Ascending aorta (tissue), 2 donors: ENCODE results near the gene C1orf174. TPM values are rescaled to one million over a fixed set of nuclear protein-coding genes. Genes with fewer than 3 reads are reported as not detected.
"Not testable (repeated sequence)": the region's sequence is repeated elsewhere in the genome, so short reads cannot be mapped to it uniquely, and the experiment has no call there.

Experiments
- DNase-seq, 2 donors: peaks; one replicate each; pipeline ENCODE4 v3.0.0-alpha.2; 2019; ENCODE audit warnings: low spot score in 2 of 2
- H3K27ac ChIP-seq, 2 donors: fragments of 200-600 bp; sonication (generic); one replicate each; pipeline ENCODE4 v1.5.1; 2016 to 2017; ENCODE audit warnings: mild to moderate bottlenecking in 1 of 2
- H3K27me3 ChIP-seq: fragments of 200-600 bp; sonication (generic); one replicate; pipeline ENCODE4 v1.5.1; 2017
- H3K36me3 ChIP-seq, 2 donors: fragments of 200-600 bp; sonication (generic); one replicate each; pipeline ENCODE4 v1.5.1; 2016
- H3K4me1 ChIP-seq, 2 donors: fragments of 200-600 bp; sonication (generic); one replicate each; pipeline ENCODE4 v1.5.1; 2016 to 2017; ENCODE audit warnings: mild to moderate bottlenecking in 1 of 2
- H3K4me3 ChIP-seq, 2 donors: fragments of 200-600 bp; sonication (generic); one replicate each; pipeline ENCODE4 v1.5.1; 2016 to 2017; ENCODE audit warnings: mild to moderate bottlenecking in 1 of 2
- H3K9me3 ChIP-seq, 2 donors: fragments of 200-600 bp; sonication (generic); one replicate each; pipeline ENCODE4 v1.5.1; 2016
- CTCF ChIP-seq, 3 experiments: fragments of 200-600 bp in 2 of 3; fragments of 450-650 bp in 1 of 3; sonication (generic) in 2 of 3; IDR thresholded peaks; one replicate each; pipeline ENCODE4 v1.5.1; 2016 to 2019; ENCODE audit warnings: antibody characterized with exemption in 3 of 3, mild to moderate bottlenecking in 1 of 3, moderate library complexity in 1 of 3
- intact Hi-C: fragments of 100-400 bp; cut with DNase I; formaldehyde crosslinking; loops from one replicate; pipeline ENCODE4 v1.15.1; 2023
- total RNA-seq: library from RNA; depleted of rRNA; stranded (reverse); fragments of >200 nt; gene quantifications from one replicate; pipeline ENCODE4 v1.1.0, GENCODE V29; 2016

Gene C1orf174
- total RNA-seq, 1 donor from 2014 or later = 14.9 TPM

GRCh38 chr1:3918966-3919611, 19.0 kb upstream of the C1orf174 start:
- no peaks in the 10 kb centered on the region for H3K36me3 ChIP-seq
- H3K4me1 ChIP-seq = no peaks in the 10 kb centered on the region
- no peak overlapping the region for H3K27ac ChIP-seq
- intact Hi-C loops = no loop called here
- H3K4me3 ChIP-seq = no peak overlapping the region
- TF ChIP-seq CTCF (IDR thresholded peaks at IDR 0.05) = no peak
- no peak for DNase-seq
- H3K9me3 ChIP-seq = no peaks in the 10 kb centered on the region
- H3K27me3 ChIP-seq = no peaks in the 10 kb centered on the region

GRCh38 chr1:3918359-3918758, 18.3 kb upstream of the C1orf174 start:
- H3K27me3 ChIP-seq, H3K4me3 ChIP-seq, H3K27ac ChIP-seq, H3K36me3 ChIP-seq, H3K4me1 ChIP-seq, DNase-seq, intact Hi-C loops, H3K9me3 ChIP-seq: not testable (repeated sequence)

- intact Hi-C loops = no loop called here
- DNase-seq = no peak
- H3K27ac ChIP-seq = no peak overlapping the region
- no peaks in the 10 kb centered on the region for H3K36me3 ChIP-seq
- no peak for TF ChIP-seq CTCF (IDR thresholded peaks at IDR 0.05)
- H3K4me1 ChIP-seq = no peaks in the 10 kb centered on the region
- H3K9me3 ChIP-seq = no peaks in the 10 kb centered on the region
- H3K27me3 ChIP-seq = no peaks in the 10 kb centered on the region
- no peak overlapping the region for H3K4me3 ChIP-seq
These were observed 17.7 kb upstream of the C1orf174 start for GRCh38 chr1:3917761-3918160.

- H3K27ac ChIP-seq = no peak overlapping the region
- H3K27me3 ChIP-seq = peaks cover 9% of the 10 kb centered on the region
- H3K36me3 ChIP-seq = no peaks in the 10 kb centered on the region
- intact Hi-C loops = no loop called here
- DNase-seq = no peak
- H3K4me1 ChIP-seq = no peaks in the 10 kb centered on the region
- H3K9me3 ChIP-seq = no peaks in the 10 kb centered on the region
- no peak overlapping the region for H3K4me3 ChIP-seq
- no peak for TF ChIP-seq CTCF (IDR thresholded peaks at IDR 0.05)
These were observed 15.6 kb upstream of the C1orf174 start for GRCh38 chr1:3915551-3916121.

GRCh38 chr1:3914911-3915310, 14.8 kb upstream of the C1orf174 start:
- intact Hi-C loops = no loop called here
- no peak for TF ChIP-seq CTCF (IDR thresholded peaks at IDR 0.05)
- H3K36me3 ChIP-seq = no peaks in the 10 kb centered on the region
- H3K4me3 ChIP-seq = no peak overlapping the region
- H3K4me1 ChIP-seq = no peaks in the 10 kb centered on the region
- H3K9me3 ChIP-seq = no peaks in the 10 kb centered on the region
- H3K27ac ChIP-seq = no peak overlapping the region
- DNase-seq = no peak
- H3K27me3 ChIP-seq = peaks cover 12% of the 10 kb centered on the region

GRCh38 chr1:3914331-3914851, 14.3 kb upstream of the C1orf174 start:
- Histone ChIP-seq H3K36me3 (no peaks in the 10 kb centered on the region), H3K4me3 (no peak overlapping the region), H3K4me1 (no peaks in the 10 kb centered on the region), H3K27me3 (peaks cover 12% of the 10 kb centered on the region), H3K27ac (no peak overlapping the region), H3K9me3 (no peaks in the 10 kb centered on the region)
- intact Hi-C loops = no loop called here
- no peak for TF ChIP-seq CTCF (IDR thresholded peaks at IDR 0.05)
- DNase-seq = no peak
